Measurements from ENCODE around the gene ATP5ME.
"Not testable (repeated sequence)": the region's sequence is repeated elsewhere in the genome, so short reads cannot be mapped to it uniquely, and the experiment has no call there.

ATP5ME gene

GRCh38 chr4:683247-683897 lies 9.3 kb upstream of the ATP5ME start:
- DNase-seq: no peak

GRCh38 chr4:682490-683172 lies 8.6 kb upstream of the ATP5ME start:
- no peak for DNase-seq

GRCh38 chr4:681736-682451 lies 7.8 kb upstream of the ATP5ME start:
- no peak for DNase-seq

GRCh38 chr4:680928-681645 lies 7.0 kb upstream of the ATP5ME start:
- DNase-seq: no peak

- no peak for DNase-seq
Observed at GRCh38 chr4:680551-680927, 6.5 kb upstream of the ATP5ME start.

GRCh38 chr4:680091-680490 lies 6.0 kb upstream of the ATP5ME start:
- DNase-seq: no peak

GRCh38 chr4:679629-680028 lies 5.6 kb upstream of the ATP5ME start:
- no peak for DNase-seq

GRCh38 chr4:679104-679481 lies 5.0 kb upstream of the ATP5ME start:
- no peak for DNase-seq

GRCh38 chr4:678331-679103 lies 4.4 kb upstream of the ATP5ME start:
- DNase-seq: no peak

GRCh38 chr4:677431-678293 lies 3.6 kb upstream of the ATP5ME start:
- DNase-seq: no peak

GRCh38 chr4:676871-677235 lies 2.8 kb upstream of the ATP5ME start:
- DNase-seq: no peak

GRCh38 chr4:675980-676870 lies 2.1 kb upstream of the ATP5ME start:
- no peak for DNase-seq

- no peak for DNase-seq
Observed at GRCh38 chr4:675036-675882, 1.2 kb upstream of the ATP5ME start.

- DNase-seq: no peak
Observed at GRCh38 chr4:673349-674091, 556 bp downstream of the ATP5ME start.

- DNase-seq: no peak
Observed at GRCh38 chr4:671769-672168, 2.3 kb downstream of the ATP5ME start.

GRCh38 chr4:669806-670559 lies 4.1 kb downstream of the ATP5ME start:
- not testable (repeated sequence) for DNase-seq

GRCh38 chr4:668219-668618 lies 5.9 kb downstream of the ATP5ME start:
- not testable (repeated sequence) for DNase-seq

GRCh38 chr4:667545-667925 lies 6.5 kb downstream of the ATP5ME start:
- no peak for DNase-seq

Measured in T-helper 9 cell (primary cell).